IPS-15b (cell line): ENCODE data around the gene OR51I2.

ENCODE experiments used
- H3K27me3 ChIP-seq: one replicate; pipeline ENCODE4 v1.6.1; 2013; ENCODE audit warnings: low read length; ENCODE audit not compliant: control insufficient read depth, insufficient read depth
- H3K36me3 ChIP-seq: one replicate; pipeline ENCODE4 v1.6.1; 2013; ENCODE audit warnings: low read length; ENCODE audit not compliant: control insufficient read depth, insufficient read depth
- H3K4me1 ChIP-seq: one replicate; pipeline ENCODE4 v1.6.1; 2013; ENCODE audit warnings: mild to moderate bottlenecking, low read length; ENCODE audit not compliant: control insufficient read depth, insufficient read depth
- H3K4me3 ChIP-seq: one replicate; pipeline ENCODE4 v1.5.1; 2013; ENCODE audit warnings: low read depth, low read length
- H3K9ac ChIP-seq: one replicate; pipeline ENCODE4 v1.6.1; 2013; ENCODE audit warnings: low read depth, mild to moderate bottlenecking, low read length
- H3K9me3 ChIP-seq: one replicate; pipeline ENCODE4 v1.6.1; 2013; ENCODE audit warnings: mild to moderate bottlenecking, low read length; ENCODE audit not compliant: control insufficient read depth, insufficient read depth

Gene OR51I2

GRCh38 chr11:5486003-5486402 is 36.9 kb downstream of the OR51I2 start:
- H3K27me3 ChIP-seq, result no peaks in the 10 kb centered on the region
- no peaks in the 10 kb centered on the region for H3K9me3 ChIP-seq
- H3K9ac ChIP-seq, result no peak overlapping the region
- no peaks in the 10 kb centered on the region for H3K4me1 ChIP-seq
- no peaks in the 10 kb centered on the region for H3K36me3 ChIP-seq
- H3K4me3 ChIP-seq, result no peak overlapping the region

DNA sequence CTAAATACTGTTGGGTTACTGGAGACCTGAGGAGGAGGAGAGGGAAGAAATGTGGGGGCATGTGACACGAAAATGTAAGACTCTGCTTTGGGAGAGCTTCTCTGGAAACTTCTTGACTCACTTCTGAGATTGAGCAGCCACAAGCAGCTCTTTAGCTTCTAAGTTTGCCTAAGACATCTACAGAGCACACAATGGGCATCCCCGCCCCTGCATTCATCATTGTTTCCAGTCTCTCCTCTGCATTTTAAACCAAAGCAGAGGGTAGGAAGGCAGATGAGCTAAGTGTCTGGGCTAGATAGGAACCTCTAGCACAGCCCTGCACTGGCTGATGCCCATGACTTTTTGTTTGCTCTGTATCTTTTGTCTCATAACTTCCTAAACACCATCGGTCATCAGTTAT is 37.3 kb downstream of the OR51I2 start:
- H3K4me3 ChIP-seq, result no peak overlapping the region
- H3K36me3 ChIP-seq, result no peaks in the 10 kb centered on the region
- no peak overlapping the region for H3K9ac ChIP-seq
- H3K4me1 ChIP-seq, result no peaks in the 10 kb centered on the region
- no peaks in the 10 kb centered on the region for H3K27me3 ChIP-seq
- no peaks in the 10 kb centered on the region for H3K9me3 ChIP-seq

DNA sequence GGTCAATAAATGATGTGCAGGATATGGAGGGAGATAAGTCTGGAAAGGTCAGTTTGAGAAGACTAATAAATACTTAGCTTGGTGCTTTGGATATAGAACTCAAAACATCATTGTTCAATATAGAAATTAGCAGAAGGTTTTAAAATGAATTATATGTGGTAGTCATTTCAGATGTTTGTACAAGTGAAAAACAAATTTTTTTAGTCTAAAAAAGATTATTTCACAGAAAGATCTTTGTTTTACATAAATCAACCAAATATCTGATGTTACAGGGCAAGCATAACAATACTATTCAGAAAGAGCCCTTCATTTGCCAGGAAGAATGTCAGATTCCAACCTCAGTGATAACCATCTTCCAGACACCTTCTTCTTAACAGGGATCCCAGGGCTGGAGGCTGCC is 39.3 kb downstream of the OR51I2 start, which contains the start of gene OR52D1:
OR52D1 (plus strand) TSS at position 301 of the 400 bp plus-strand sequence; CDS start at position 323, 22 bp downstream.
- Histone ChIP-seq H3K9me3 (no peaks in the 10 kb centered on the region), H3K9ac (no peak within 1 kb of the TSS), H3K27me3 (no peaks in the 10 kb centered on the region), H3K36me3 (no peaks in the 10 kb centered on the region), H3K4me3 (no peak within 1 kb of the TSS), H3K4me1 (no peaks in the 10 kb centered on the region)

GRCh38 chr11:5488798-5489399 is 39.8 kb downstream of the OR51I2 start:
- no peaks in the 10 kb centered on the region for H3K9me3 ChIP-seq
- no peak overlapping the region for H3K4me3 ChIP-seq
- no peaks in the 10 kb centered on the region for H3K4me1 ChIP-seq
- no peak overlapping the region for H3K9ac ChIP-seq
- no peaks in the 10 kb centered on the region for H3K36me3 ChIP-seq
- no peaks in the 10 kb centered on the region for H3K27me3 ChIP-seq

- no peaks in the 10 kb centered on the region for H3K4me1 ChIP-seq
Measured at GRCh38 chr11:5489576-5490357, 40.6 kb downstream of the OR51I2 start.

DNA sequence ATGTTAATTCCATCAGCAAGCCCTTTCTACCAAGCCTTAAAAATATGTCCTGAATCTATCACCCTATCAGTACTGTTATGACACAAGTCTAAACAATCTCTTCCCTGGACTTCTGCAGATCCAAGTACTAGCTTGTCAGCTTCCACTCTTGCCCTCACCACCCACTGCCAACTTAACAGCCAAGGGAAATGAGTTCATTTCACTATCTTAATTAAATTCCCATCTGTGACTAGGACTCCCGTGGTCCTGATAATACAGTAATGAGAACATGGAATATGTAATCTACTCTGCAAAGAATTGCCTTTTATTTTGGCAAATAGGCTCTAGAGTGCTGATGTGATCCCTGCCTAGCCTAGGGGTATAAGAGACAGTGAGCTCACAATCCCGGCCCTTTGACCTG is 50.5 kb downstream of the OR51I2 start:
- no peaks in the 10 kb centered on the region for H3K36me3 ChIP-seq
- no peaks in the 10 kb centered on the region for H3K9me3 ChIP-seq
- H3K27me3 ChIP-seq, result no peaks in the 10 kb centered on the region
- no peak overlapping the region for H3K4me3 ChIP-seq
- no peak overlapping the region for H3K9ac ChIP-seq
- H3K4me1 ChIP-seq, result no peaks in the 10 kb centered on the region

More at GRCh38 chr11:5489576-5490357, 40.6 kb downstream of the OR51I2 start:
- H3K4me3 ChIP-seq, result no peak overlapping the region
- H3K9me3 ChIP-seq, result no peaks in the 10 kb centered on the region
- H3K36me3 ChIP-seq, result no peaks in the 10 kb centered on the region
- H3K9ac ChIP-seq, result no peak overlapping the region
- no peaks in the 10 kb centered on the region for H3K27me3 ChIP-seq

GRCh38 chr11:5500393-5500801 is 51.3 kb downstream of the OR51I2 start:
- Histone ChIP-seq H3K9ac (no peak overlapping the region), H3K9me3 (no peaks in the 10 kb centered on the region), H3K27me3 (no peaks in the 10 kb centered on the region), H3K36me3 (no peaks in the 10 kb centered on the region), H3K4me3 (no peak overlapping the region), H3K4me1 (no peaks in the 10 kb centered on the region)

DNA sequence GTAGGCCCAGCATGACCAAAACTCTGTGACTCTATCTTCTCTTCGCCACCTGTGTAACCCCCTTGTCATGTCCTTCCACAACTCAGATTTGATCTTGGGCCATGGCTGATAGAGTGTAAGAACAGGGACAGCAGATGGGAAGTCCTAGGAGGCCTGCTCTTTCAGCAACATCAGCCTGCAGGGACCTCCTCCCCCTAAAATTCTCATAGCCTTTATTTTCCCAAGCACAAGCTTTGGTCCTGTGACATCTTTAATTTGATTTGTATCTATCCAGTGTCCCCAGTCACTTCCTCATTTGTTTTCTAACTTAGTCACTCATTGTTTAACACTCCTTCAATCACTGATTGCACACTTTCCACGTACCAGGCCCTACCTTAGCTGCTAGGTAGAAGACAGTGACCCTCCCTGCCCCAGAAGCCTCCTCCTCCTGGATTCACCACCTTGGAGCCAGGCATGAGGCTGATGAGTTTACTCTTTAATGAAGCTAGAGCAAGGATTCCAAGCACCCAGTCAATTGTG is 55.3 kb downstream of the OR51I2 start:
- no peak overlapping the region for H3K9ac ChIP-seq
- H3K27me3 ChIP-seq, result no peaks in the 10 kb centered on the region
- H3K36me3 ChIP-seq, result no peaks in the 10 kb centered on the region
- no peaks in the 10 kb centered on the region for H3K9me3 ChIP-seq
- no peaks in the 10 kb centered on the region for H3K4me1 ChIP-seq
- H3K4me3 ChIP-seq, result no peak overlapping the region

DNA sequence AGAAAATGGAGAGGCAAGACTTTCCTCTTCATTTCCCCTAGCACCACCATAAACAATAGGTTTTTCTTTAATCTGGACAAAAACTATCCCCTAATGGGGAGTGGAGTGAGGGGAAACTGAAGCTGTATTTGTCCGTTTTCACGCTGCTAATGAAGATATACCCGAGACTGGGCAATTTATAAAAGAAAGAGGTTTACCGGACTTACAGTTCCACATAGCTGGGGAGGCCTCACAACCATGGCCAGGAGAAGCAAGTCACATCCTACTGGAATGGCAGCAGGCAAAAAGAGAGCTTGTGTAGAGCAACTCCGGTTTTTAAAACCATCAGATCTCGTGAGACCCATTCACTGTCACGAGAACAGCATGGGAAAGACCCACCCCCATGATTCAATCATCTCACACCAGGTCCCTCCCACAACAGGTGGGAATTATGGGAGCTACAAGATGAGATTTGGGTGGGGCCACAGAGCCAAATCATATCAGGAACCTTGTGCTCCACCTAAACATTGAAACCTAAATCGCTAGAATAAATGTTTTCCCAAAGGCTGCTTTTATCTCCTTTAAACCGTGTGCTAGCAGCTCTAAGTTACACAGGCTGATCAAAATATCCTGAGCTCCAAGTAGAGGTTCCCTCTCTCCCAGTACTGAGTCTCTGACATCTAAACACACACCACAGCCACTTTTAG is 56.4 kb downstream of the OR51I2 start:
- Histone ChIP-seq H3K9ac (no peak overlapping the region), H3K4me1 (no peaks in the 10 kb centered on the region), H3K27me3 (no peaks in the 10 kb centered on the region), H3K4me3 (no peak overlapping the region), H3K36me3 (no peaks in the 10 kb centered on the region), H3K9me3 (no peaks in the 10 kb centered on the region)
